HG03045 (cell line): ENCODE measurements around the gene C17orf50.

Experiments
- ATAC-seq: cut with Tn5 transposase; IDR thresholded peaks from one replicate; pipeline ENCODE4 v1.9.1; 2021; ENCODE audit warnings: mild to moderate bottlenecking, moderate library complexity; ENCODE audit not compliant: unreplicated experiment

Gene C17orf50

GRCh38 chr17:35760587-35760986, at the start of gene C17orf50:
TSS of gene C17orf50 (plus strand) at chr17:35760887. CDS start at chr17:35760942, 55 bp downstream.
- ATAC-seq: no peak

GRCh38 chr17:35710950-35711349, 49.7 kb upstream of the C17orf50 start:
- no peak for ATAC-seq

GRCh38 chr17:35713069-35713728, 47.5 kb upstream of the C17orf50 start:
- ATAC-seq: no peak

- no peak for ATAC-seq
These were observed 45.7 kb upstream of the C17orf50 start for GRCh38 chr17:35714988-35715387.

- no peak for ATAC-seq
These were observed 45.3 kb upstream of the C17orf50 start for GRCh38 chr17:35715416-35715815.

- no peak for ATAC-seq
These were observed 44.5 kb upstream of the C17orf50 start for GRCh38 chr17:35716173-35716572.

- no peak for ATAC-seq
These were observed 43.7 kb upstream of the C17orf50 start for GRCh38 chr17:35716897-35717465.

- no peak for ATAC-seq
These were observed 43.2 kb upstream of the C17orf50 start for GRCh38 chr17:35717475-35717874.

GRCh38 chr17:35723735-35724134, 37.0 kb upstream of the C17orf50 start:
- ATAC-seq: no peak

- ATAC-seq: no peak
These were observed 35.6 kb upstream of the C17orf50 start for GRCh38 chr17:35725058-35725457.

GRCh38 chr17:35725802-35726126, 34.9 kb upstream of the C17orf50 start:
- ATAC-seq: no peak

GRCh38 chr17:35726127-35726952, 34.3 kb upstream of the C17orf50 start:
- ATAC-seq: no peak

GRCh38 chr17:35726953-35727460, 33.7 kb upstream of the C17orf50 start:
- no peak for ATAC-seq

GRCh38 chr17:35727635-35728034, 33.1 kb upstream of the C17orf50 start:
- ATAC-seq: no peak

- ATAC-seq: no peak
These were observed 32.1 kb upstream of the C17orf50 start for GRCh38 chr17:35728551-35728950.

- no peak for ATAC-seq
These were observed 31.3 kb upstream of the C17orf50 start for GRCh38 chr17:35729405-35729833.

- no peak for ATAC-seq
These were observed 30.2 kb upstream of the C17orf50 start for GRCh38 chr17:35730400-35731005.

GRCh38 chr17:35731239-35731916, 29.3 kb upstream of the C17orf50 start, which contains the start of gene RASL10B:
TSS of gene RASL10B (plus strand) at chr17:35731639. CDS start at chr17:35735185, 3,546 bp downstream.
- no peak for ATAC-seq

GRCh38 chr17:35731917-35732805, 28.5 kb upstream of the C17orf50 start:
- ATAC-seq: no peak

- ATAC-seq: no peak
These were observed 27.9 kb upstream of the C17orf50 start for GRCh38 chr17:35732806-35733136.
